Thymus (tissue), 14 donors: ENCODE results near the gene SERPINI1. TPM values are rescaled to one million over a fixed set of nuclear protein-coding genes. Genes with fewer than 3 reads are reported as not detected.

ENCODE experiments used
- DNase-seq, 9 donors: peaks; one replicate each; pipeline ENCODE4 v3.0.0-alpha.2; 2013; ENCODE audit warnings: low spot score in 9 of 9, low read depth in 6 of 9, missing footprints in 1 of 9
- H3K27ac ChIP-seq, 2 donors: one replicate each; pipeline ENCODE4 v1.5.1; 2013; ENCODE audit warnings: control low read depth in 1 of 2, low read depth in 1 of 2, low read length in 1 of 2, mild to moderate bottlenecking in 1 of 2, moderate library complexity in 1 of 2
- H3K27me3 ChIP-seq, 2 donors: one replicate each; pipeline ENCODE4 v1.5.1; 2013; ENCODE audit warnings: low read length in 1 of 2; ENCODE audit not compliant: control insufficient read depth in 2 of 2, insufficient read depth in 1 of 2
- H3K36me3 ChIP-seq, 2 donors: one replicate each; pipeline ENCODE4 v1.5.1; 2013; ENCODE audit warnings: low read length in 1 of 2, mild to moderate bottlenecking in 1 of 2, moderate library complexity in 1 of 2; ENCODE audit not compliant: control insufficient read depth in 2 of 2, insufficient read depth in 2 of 2
- H3K4me1 ChIP-seq, 2 donors: one replicate each; pipeline ENCODE4 v1.5.1; 2013; ENCODE audit warnings: low read length in 2 of 2; ENCODE audit not compliant: control insufficient read depth in 2 of 2, insufficient read depth in 2 of 2
- H3K4me3 ChIP-seq, 2 donors: one replicate each; pipeline ENCODE4 v1.5.1; 2013; ENCODE audit warnings: low read length in 2 of 2, control low read depth in 1 of 2, mild to moderate bottlenecking in 1 of 2
- H3K9me3 ChIP-seq, 2 donors: one replicate each; pipeline ENCODE4 v1.5.1; 2013; ENCODE audit warnings: low read length in 1 of 2, mild to moderate bottlenecking in 1 of 2; ENCODE audit not compliant: control insufficient read depth in 2 of 2, insufficient read depth in 1 of 2
- WGBS: extraction: QIAGEN DNeasy Blood & Tissue Kit; methylation state at CpG from one replicate; pipeline ENCODE4 v1.1.7; 2013; 5-methylcytosine and 5-hydroxymethylcytosine counted together
- long read RNA-seq, 10 donors: transcript quantifications; one replicate each; lab custom pipeline, GENCODE V29; 2026
- polyA plus RNA-seq: library from polyadenylated mRNA; stranded (reverse); fragments of 200-250 nt; gene quantifications from one replicate; pipeline ENCODE4 v1.2.3, GENCODE V29; 2013
- total RNA-seq: library from RNA; stranded (reverse); fragments of 120-200 nt; gene quantifications from one replicate; pipeline ENCODE4 v1.2.4, GENCODE V29; 2013
- donor health status: healthy.

The SERPINI1 gene
- total RNA-seq (8.5 TPM), polyA plus RNA-seq (11.7 TPM)
- long read RNA-seq, donor 1, result 0 reads
- long read RNA-seq, donor 2, result 0 reads
- long read RNA-seq, donor 3, transcript SERPINI1-202 (9 exons, 1,890 nt), result major isoform, 7 of 7 reads
- long read RNA-seq, donor 3, partial matches to known transcripts, result 0 of 7 reads
- long read RNA-seq, donor 3, other reads (novel, unspliced or antisense), result 0 of 7 reads
- long read RNA-seq, donor 4, result 0 reads
- long read RNA-seq, donor 5, transcript SERPINI1-202 (9 exons, 1,890 nt), result major isoform, 5 of 6 reads
- long read RNA-seq, donor 5, partial matches to known transcripts, result 0 of 6 reads
- long read RNA-seq, donor 5, other reads (novel, unspliced or antisense), result 0 of 6 reads
- long read RNA-seq, donor 6, partial matches to known transcripts, result 0 of 3 reads
- long read RNA-seq, donor 6, other reads (novel, unspliced or antisense), result 0 of 3 reads
- long read RNA-seq, donor 7, result 0 reads
- long read RNA-seq, donor 8, partial matches to known transcripts, result 0 of 1 reads
- long read RNA-seq, donor 8, other reads (novel, unspliced or antisense), result 0 of 1 reads
- long read RNA-seq, donor 9, partial matches to known transcripts, result 0 of 1 reads
- long read RNA-seq, donor 9, other reads (novel, unspliced or antisense), result 0 of 1 reads
- long read RNA-seq, donor 10, partial matches to known transcripts, result 0 of 4 reads
- long read RNA-seq, donor 10, other reads (novel, unspliced or antisense), result 0 of 4 reads

GRCh38 chr3:167735233-167736138, at the start of gene SERPINI1:
SERPINI1 (plus strand) TSS chr3:167735721; CDS start chr3:167789129, 53,408 bp downstream.
- peak within 1 kb of the TSS; percentile 56 to 72 for H3K4me3 ChIP-seq
- H3K36me3 ChIP-seq, result no peaks in the 10 kb centered on the region
- under 1% methylated on average over 37 of the region's 37 CpGs for WGBS
- peaks cover 0 to 3% of the 10 kb centered on the region in 2 donors for H3K4me1 ChIP-seq
- peak within 1 kb of the TSS; percentile 95 to 98 for H3K27ac ChIP-seq
- H3K9me3 ChIP-seq, result no peaks in the 10 kb centered on the region
- peak; percentile 76 to 92 (median 82) for DNase-seq
- no peaks in the 10 kb centered on the region for H3K27me3 ChIP-seq

DNA sequence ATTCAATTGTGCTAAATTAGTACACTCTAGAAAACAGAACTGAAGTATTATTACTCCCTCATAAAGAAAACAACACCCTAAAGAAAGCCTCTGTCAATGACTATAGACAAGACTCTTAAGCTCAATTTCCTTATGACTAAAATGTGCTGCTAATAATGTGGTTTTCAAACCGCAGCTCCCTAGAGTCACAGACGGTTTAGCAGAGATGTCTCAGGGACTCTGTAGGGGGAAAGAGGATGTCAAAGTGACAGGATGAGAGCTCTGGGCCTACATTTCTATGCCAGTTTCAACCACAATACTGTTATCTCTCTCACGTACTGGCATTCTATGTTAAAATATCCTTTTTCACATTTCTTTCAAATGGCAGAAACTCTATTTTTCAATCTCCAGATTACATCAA, 44.2 kb upstream of the SERPINI1 start:
- Histone ChIP-seq H3K9me3 (no peaks in the 10 kb centered on the region), H3K4me3 (no peak overlapping the region), H3K27ac (no peak overlapping the region), H3K4me1 (no peaks in the 10 kb centered on the region), H3K27me3 (no peaks in the 10 kb centered on the region), H3K36me3 (peaks cover 16 to 38% of the 10 kb centered on the region in 2 donors)
- DNase-seq, result peak in 8 of 9 donors; percentile 9 to 72 (median 24)
- WGBS, result 48% methylated on average over 3 of the region's 3 CpGs

DNA sequence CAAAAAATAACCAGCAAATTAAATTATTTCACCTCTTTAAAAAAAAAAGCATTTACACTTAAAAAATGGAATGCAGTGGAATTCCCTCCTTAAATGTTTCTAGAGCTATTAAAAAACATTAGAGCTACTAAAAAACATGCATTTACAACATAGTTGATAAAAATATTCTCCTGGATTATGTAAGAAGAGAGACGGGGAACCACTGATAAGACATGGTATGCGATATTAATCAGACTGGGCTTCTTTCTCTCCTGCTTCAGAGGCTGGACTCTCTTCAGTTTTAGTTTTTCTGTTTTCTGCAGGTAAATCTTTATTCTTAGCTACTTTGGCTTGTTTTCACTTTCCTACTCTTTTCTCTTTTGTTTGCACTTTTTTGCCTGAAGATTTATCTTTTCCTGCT, 41.4 kb upstream of the SERPINI1 start:
- WGBS, result 98% methylated on average over 2 of the region's 2 CpGs
- Histone ChIP-seq H3K4me1 (no peaks in the 10 kb centered on the region), H3K4me3 (no peak overlapping the region), H3K36me3 (peaks cover 18 to 33% of the 10 kb centered on the region in 2 donors), H3K9me3 (no peaks in the 10 kb centered on the region), H3K27me3 (no peaks in the 10 kb centered on the region), H3K27ac (no peak overlapping the region)
- DNase-seq, result no peak

GRCh38 chr3:167700046-167700445, 35.5 kb upstream of the SERPINI1 start:
- Histone ChIP-seq H3K9me3 (no peaks in the 10 kb centered on the region), H3K36me3 (peaks cover 7 to 43% of the 10 kb centered on the region in 2 donors), H3K27me3 (no peaks in the 10 kb centered on the region), H3K4me3 (no peak overlapping the region), H3K4me1 (no peaks in the 10 kb centered on the region), H3K27ac (no peak overlapping the region)
- DNase-seq, result no peak
- WGBS, result 97% methylated on average over 4 of the region's 4 CpGs

GRCh38 chr3:167700926-167701325, 34.6 kb upstream of the SERPINI1 start:
- no peak overlapping the region for H3K27ac ChIP-seq
- DNase-seq, result no peak
- H3K27me3 ChIP-seq, result no peaks in the 10 kb centered on the region
- peaks cover 3 to 37% of the 10 kb centered on the region in 2 donors for H3K36me3 ChIP-seq
- H3K4me3 ChIP-seq, result no peak overlapping the region
- WGBS, result 99% methylated on average over 2 of the region's 2 CpGs
- H3K4me1 ChIP-seq, result no peaks in the 10 kb centered on the region
- H3K9me3 ChIP-seq, result no peaks in the 10 kb centered on the region

DNA sequence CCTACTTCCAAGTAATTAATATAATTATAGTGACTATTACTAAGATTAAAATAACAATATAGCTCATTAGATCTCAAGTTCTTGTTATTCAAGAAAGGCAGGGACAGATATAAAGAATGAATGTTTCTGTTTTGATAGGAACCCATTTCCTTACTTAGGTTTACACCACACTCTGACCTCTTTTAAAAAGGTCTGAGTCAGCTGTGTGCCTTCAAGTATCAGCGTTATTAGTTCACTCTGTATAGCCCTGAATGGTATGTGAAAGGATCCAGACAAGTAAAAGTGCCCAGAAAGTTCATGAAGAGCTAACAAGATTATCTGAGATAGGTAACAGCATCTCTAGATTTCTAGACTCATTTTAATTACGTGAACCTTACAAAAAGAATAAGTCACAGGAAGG, 29.7 kb upstream of the SERPINI1 start:
- Histone ChIP-seq H3K4me1 (no peaks in the 10 kb centered on the region), H3K9me3 (no peaks in the 10 kb centered on the region), H3K27ac (no peak overlapping the region), H3K36me3 (peaks cover 16 to 59% of the 10 kb centered on the region in 2 donors), H3K4me3 (no peak overlapping the region), H3K27me3 (no peaks in the 10 kb centered on the region)
- 98% methylated on average over 2 of the region's 2 CpGs for WGBS
- DNase-seq, result no peak

- Histone ChIP-seq H3K36me3 (peaks cover 16 to 38% of the 10 kb centered on the region in 2 donors), H3K9me3 (no peaks in the 10 kb centered on the region), H3K4me1 (no peaks in the 10 kb centered on the region), H3K27me3 (no peaks in the 10 kb centered on the region), H3K4me3 (no peak overlapping the region), H3K27ac (no peak overlapping the region)
- no peak for DNase-seq
- 74% methylated on average over 4 of the region's 4 CpGs for WGBS
Observed at GRCh38 chr3:167709690-167710089, 25.8 kb upstream of the SERPINI1 start.

- H3K27ac ChIP-seq, result no peak overlapping the region
- H3K36me3 ChIP-seq, result peaks cover 16 to 38% of the 10 kb centered on the region in 2 donors
- no peak overlapping the region for H3K4me3 ChIP-seq
- H3K4me1 ChIP-seq, result no peaks in the 10 kb centered on the region
- H3K9me3 ChIP-seq, result no peaks in the 10 kb centered on the region
- H3K27me3 ChIP-seq, result no peaks in the 10 kb centered on the region
- no peak for DNase-seq
Observed at GRCh38 chr3:167710552-167710951, 25.0 kb upstream of the SERPINI1 start.
